H1 (cell line): ENCODE measurements around the gene PITPNC1.
A peak's percentile ranks its signal among the peaks of the same experiment; 100 is the strongest.

ENCODE experiments used
- CHD2 ChIP-seq: IDR thresholded peaks from 2 replicates; pipeline ENCODE4 v1.6.1; 2012; ENCODE audit warnings: low read length, improper control_type of control experiment
- EZH2 ChIP-seq: fragments of 200-600 bp; sonication (generic); IDR thresholded peaks from 2 replicates; pipeline ENCODE4 v1.7.1; 2012; ENCODE audit warnings: low read depth, mild to moderate bottlenecking, moderate library complexity, low read length, inconsistent platforms; ENCODE audit not compliant: severe bottlenecking
- FOSL1 ChIP-seq: IDR thresholded peaks from 2 replicates; pipeline ENCODE4 v1.6.1; 2011; ENCODE audit warnings: mild to moderate bottlenecking, low read depth, low read length, moderate library complexity; ENCODE audit not compliant: insufficient read depth
- RAD21 ChIP-seq, 2 experiments: IDR thresholded peaks in 1 of 2; conservative IDR thresholded peaks in 1 of 2; 2 replicates each; pipeline ENCODE4 v1.6.1; 2011; ENCODE audit warnings: low read depth in 2 of 2, low read length in 2 of 2, improper control_type of control experiment in 1 of 2, inconsistent platforms in 1 of 2, mild to moderate bottlenecking in 1 of 2, moderate library complexity in 1 of 2
- SIRT6 ChIP-seq: IDR thresholded peaks from one replicate; pipeline ENCODE4 v1.7.1; 2012; ENCODE audit warnings: low read length, inconsistent platforms
- YY1 ChIP-seq: IDR thresholded peaks from 2 replicates; pipeline ENCODE4 v1.6.1; 2011; ENCODE audit warnings: low read depth, mild to moderate bottlenecking, low read length
- ZNF274 ChIP-seq: IDR thresholded peaks from 2 replicates; pipeline ENCODE4 v1.7.0; 2012; ENCODE audit warnings: low read length, borderline replicate concordance; ENCODE audit errors: extremely low read depth
- TF ChIP-seq, protein P1 (sequence below), 3 experiments: IDR thresholded peaks; 1 replicate in 2 of 3; 2 replicates in 1 of 3; pipeline versions ENCODE4 v1.5.1 to v1.6.1; 2011; ENCODE audit warnings: low read length in 3 of 3, mild to moderate bottlenecking in 3 of 3, inconsistent platforms in 2 of 3, low read depth in 1 of 3, moderate library complexity in 1 of 3; ENCODE audit not compliant: insufficient read depth in 1 of 3; ENCODE audit errors: control extremely low read depth in 1 of 3
- TF ChIP-seq, protein P2 (sequence below): IDR thresholded peaks from 2 replicates; pipeline ENCODE4 v1.6.1; 2011; ENCODE audit warnings: low read depth, mild to moderate bottlenecking, low read length; ENCODE audit not compliant: insufficient read depth

- no peak for TF ChIP-seq YY1
- TF ChIP-seq, protein P1, sequence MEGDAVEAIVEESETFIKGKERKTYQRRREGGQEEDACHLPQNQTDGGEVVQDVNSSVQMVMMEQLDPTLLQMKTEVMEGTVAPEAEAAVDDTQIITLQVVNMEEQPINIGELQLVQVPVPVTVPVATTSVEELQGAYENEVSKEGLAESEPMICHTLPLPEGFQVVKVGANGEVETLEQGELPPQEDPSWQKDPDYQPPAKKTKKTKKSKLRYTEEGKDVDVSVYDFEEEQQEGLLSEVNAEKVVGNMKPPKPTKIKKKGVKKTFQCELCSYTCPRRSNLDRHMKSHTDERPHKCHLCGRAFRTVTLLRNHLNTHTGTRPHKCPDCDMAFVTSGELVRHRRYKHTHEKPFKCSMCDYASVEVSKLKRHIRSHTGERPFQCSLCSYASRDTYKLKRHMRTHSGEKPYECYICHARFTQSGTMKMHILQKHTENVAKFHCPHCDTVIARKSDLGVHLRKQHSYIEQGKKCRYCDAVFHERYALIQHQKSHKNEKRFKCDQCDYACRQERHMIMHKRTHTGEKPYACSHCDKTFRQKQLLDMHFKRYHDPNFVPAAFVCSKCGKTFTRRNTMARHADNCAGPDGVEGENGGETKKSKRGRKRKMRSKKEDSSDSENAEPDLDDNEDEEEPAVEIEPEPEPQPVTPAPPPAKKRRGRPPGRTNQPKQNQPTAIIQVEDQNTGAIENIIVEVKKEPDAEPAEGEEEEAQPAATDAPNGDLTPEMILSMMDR (IDR thresholded peaks at IDR 0.05; ENCODE audit: control extremely low read depth in 1 of 3, insufficient read depth in 1 of 3, low read depth in 1 of 3, low read length in 3 of 3), result peak; percentile 84 to 99 (median 96)
- TF ChIP-seq FOSL1, result no peak
- no peak for TF ChIP-seq ZNF274
- TF ChIP-seq, protein P2, sequence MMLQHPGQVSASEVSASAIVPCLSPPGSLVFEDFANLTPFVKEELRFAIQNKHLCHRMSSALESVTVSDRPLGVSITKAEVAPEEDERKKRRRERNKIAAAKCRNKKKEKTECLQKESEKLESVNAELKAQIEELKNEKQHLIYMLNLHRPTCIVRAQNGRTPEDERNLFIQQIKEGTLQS, result no peak
- TF ChIP-seq RAD21 (IDR thresholded peaks at IDR 0.05 in 1 of 2, conservative IDR thresholded peaks at IDR 0.05 in 1 of 2; ENCODE audit: low read depth in 2 of 2, low read length in 2 of 2), result peak; percentile 85 to 89
- TF ChIP-seq EZH2, result no peak
- TF ChIP-seq CHD2, result no peak
- no peak for TF ChIP-seq SIRT6
Observed at GRCh38 chr17:67475161-67475937, 98.3 kb downstream of the PITPNC1 start.
